AG09319 (cell line): ENCODE measurements around the gene SCG3.
"Not testable (repeated sequence)": the region's sequence is repeated elsewhere in the genome, so short reads cannot be mapped to it uniquely, and the experiment has no call there.

Source experiments
- DNase-seq: peaks from one replicate; pipeline ENCODE4 v3.0.0-alpha.2; 2010; ENCODE audit warnings: low read depth; ENCODE audit errors: extremely low read depth
- CTCF ChIP-seq: IDR thresholded peaks from 2 replicates; pipeline ENCODE4 v1.5.1; 2011; ENCODE audit warnings: low read depth, mild to moderate bottlenecking, inconsistent platforms, low read length, moderate library complexity

SCG3 gene

GRCh38 chr15:51681303-51681963 lies at the start of gene SCG3:
TSS of gene SCG3 (plus strand) at chr15:51681503. CDS start at chr15:51681756, 253 bp downstream.
- TF ChIP-seq CTCF = no peak

GRCh38 chr15:51634591-51635198 lies 46.6 kb upstream of the SCG3 start:
- TF ChIP-seq CTCF = no peak
- no peak for DNase-seq

More at GRCh38 chr15:51681303-51681963, at the start of gene SCG3:
- DNase-seq = no peak

GRCh38 chr15:51641490-51642130 lies 39.7 kb upstream of the SCG3 start:
- no peak for TF ChIP-seq CTCF
- DNase-seq = no peak

- DNase-seq = no peak
- no peak for TF ChIP-seq CTCF
Measured at GRCh38 chr15:51642696-51643095, 38.6 kb upstream of the SCG3 start.

GRCh38 chr15:51647128-51647562 lies 34.2 kb upstream of the SCG3 start:
- peak; percentile 0 for DNase-seq
- no peak for TF ChIP-seq CTCF

GRCh38 chr15:51648101-51648500 lies 33.2 kb upstream of the SCG3 start:
- not testable (repeated sequence) for DNase-seq

- not testable (repeated sequence) for DNase-seq
Measured at GRCh38 chr15:51648643-51649042, 32.7 kb upstream of the SCG3 start.

GRCh38 chr15:51649659-51650521 lies 31.4 kb upstream of the SCG3 start:
- peak; percentile 69 for TF ChIP-seq CTCF
- peak; percentile 49 for DNase-seq
